ENCODE results near the gene HRCT1.

HRCT1 gene

DNA sequence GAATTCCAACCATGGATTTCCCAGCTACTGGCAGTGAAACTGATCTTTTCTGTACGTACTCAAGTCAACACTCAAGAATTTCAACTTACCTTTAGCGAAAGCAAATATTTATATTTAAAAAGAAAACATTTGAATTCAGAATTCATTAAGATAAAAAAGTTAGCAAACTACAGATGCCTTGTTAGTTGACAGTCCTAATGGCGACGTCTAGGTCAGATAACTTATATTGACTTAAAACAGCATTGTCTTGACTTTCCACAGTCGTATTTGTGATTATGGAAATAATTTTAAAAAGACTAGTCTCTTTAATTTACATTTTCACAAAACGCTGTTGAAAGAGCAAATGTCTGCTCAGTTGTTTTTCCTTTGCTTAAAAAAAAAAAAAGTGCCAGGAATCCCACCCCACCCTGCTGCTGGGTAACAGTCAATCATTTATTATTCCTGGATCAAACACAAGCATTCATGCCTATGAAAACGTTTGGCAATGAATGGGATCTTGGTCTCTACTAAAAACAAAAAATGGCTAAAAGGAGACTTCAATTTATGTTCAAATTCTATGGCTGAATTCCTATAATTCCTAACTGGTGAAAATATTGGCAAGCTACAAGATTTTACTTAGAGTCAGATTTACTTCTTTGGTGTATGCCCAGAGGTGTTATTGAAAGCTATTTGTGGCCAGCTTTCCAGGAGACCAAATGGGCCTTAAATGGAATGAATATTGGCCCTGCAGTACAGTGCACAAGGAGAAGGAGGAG, 29.9 kb downstream of the HRCT1 start:
- no peaks in the 10 kb centered on the region for H3K9me2 ChIP-seq (replicated peaks; ENCODE audit: insufficient read depth, low read length)
- no peak overlapping the region for H3K27ac ChIP-seq (ENCODE audit: low read depth, low read length)
- H3K27me3 ChIP-seq (ENCODE audit: low read length), result no peaks in the 10 kb centered on the region
- H3K36me3 ChIP-seq (ENCODE audit: low read length), result no peaks in the 10 kb centered on the region
- H3K9ac ChIP-seq (ENCODE audit: low read length), result no peak overlapping the region
- no peak overlapping the region for H2AFZ ChIP-seq (ENCODE audit: low read depth, low read length, severe bottlenecking)
- TF ChIP-seq EZH2phosphoT487 (conservative IDR thresholded peaks at IDR 0.05; ENCODE audit: low read length), result no peak
- TF ChIP-seq, protein P1, sequence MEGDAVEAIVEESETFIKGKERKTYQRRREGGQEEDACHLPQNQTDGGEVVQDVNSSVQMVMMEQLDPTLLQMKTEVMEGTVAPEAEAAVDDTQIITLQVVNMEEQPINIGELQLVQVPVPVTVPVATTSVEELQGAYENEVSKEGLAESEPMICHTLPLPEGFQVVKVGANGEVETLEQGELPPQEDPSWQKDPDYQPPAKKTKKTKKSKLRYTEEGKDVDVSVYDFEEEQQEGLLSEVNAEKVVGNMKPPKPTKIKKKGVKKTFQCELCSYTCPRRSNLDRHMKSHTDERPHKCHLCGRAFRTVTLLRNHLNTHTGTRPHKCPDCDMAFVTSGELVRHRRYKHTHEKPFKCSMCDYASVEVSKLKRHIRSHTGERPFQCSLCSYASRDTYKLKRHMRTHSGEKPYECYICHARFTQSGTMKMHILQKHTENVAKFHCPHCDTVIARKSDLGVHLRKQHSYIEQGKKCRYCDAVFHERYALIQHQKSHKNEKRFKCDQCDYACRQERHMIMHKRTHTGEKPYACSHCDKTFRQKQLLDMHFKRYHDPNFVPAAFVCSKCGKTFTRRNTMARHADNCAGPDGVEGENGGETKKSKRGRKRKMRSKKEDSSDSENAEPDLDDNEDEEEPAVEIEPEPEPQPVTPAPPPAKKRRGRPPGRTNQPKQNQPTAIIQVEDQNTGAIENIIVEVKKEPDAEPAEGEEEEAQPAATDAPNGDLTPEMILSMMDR (IDR thresholded peaks at IDR 0.05; ENCODE audit: insufficient read depth, low read length, poor library complexity, severe bottlenecking), result no peak
- no peaks in the 10 kb centered on the region for H3F3A ChIP-seq (ENCODE audit: insufficient read depth)
- H3K4me2 ChIP-seq (ENCODE audit: low read depth, low read length, poor library complexity, severe bottlenecking), result no peak overlapping the region
- H3K9me3 ChIP-seq (ENCODE audit: insufficient read depth, low read length), result no peaks in the 10 kb centered on the region
- H3K4me3 ChIP-seq (ENCODE audit: insufficient read depth, low read length, poor library complexity, severe bottlenecking), result no peak overlapping the region
- no peaks in the 10 kb centered on the region for H4K20me1 ChIP-seq (ENCODE audit: low read depth, low read length)
- H3K79me2 ChIP-seq (ENCODE audit: insufficient read depth, low read length), result no peaks in the 10 kb centered on the region

DNA sequence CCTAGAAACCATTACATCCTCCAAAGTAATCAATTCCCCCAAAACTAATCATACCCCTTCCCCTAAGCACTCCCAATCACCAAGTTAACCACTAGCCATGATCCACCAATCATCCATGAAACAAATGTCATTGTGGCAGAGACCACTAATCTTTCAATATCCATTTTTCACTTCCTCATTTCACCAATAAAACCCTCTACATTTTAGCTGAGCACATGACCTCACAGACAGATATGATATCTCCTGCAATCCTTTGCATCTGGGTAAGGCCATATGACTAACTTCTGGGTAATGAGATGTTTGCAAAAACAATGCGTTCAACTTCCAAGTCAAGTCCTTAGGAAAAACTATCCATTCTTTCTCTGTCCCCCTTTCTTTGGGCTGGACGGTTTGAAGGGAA, 31.2 kb downstream of the HRCT1 start:
- H2AFZ ChIP-seq (ENCODE audit: low read depth, low read length, severe bottlenecking), result no peak overlapping the region
- H3F3A ChIP-seq (ENCODE audit: insufficient read depth), result no peaks in the 10 kb centered on the region
- no peaks in the 10 kb centered on the region for H3K9me2 ChIP-seq (replicated peaks; ENCODE audit: insufficient read depth, low read length)
- no peak overlapping the region for H3K4me2 ChIP-seq (ENCODE audit: low read depth, low read length, poor library complexity, severe bottlenecking)
- no peaks in the 10 kb centered on the region for H3K36me3 ChIP-seq (ENCODE audit: low read length)
- H3K27ac ChIP-seq (ENCODE audit: low read depth, low read length), result no peak overlapping the region
- H4K20me1 ChIP-seq (ENCODE audit: low read depth, low read length), result no peaks in the 10 kb centered on the region
- no peak overlapping the region for H3K9ac ChIP-seq (ENCODE audit: low read length)
- H3K9me3 ChIP-seq (ENCODE audit: insufficient read depth, low read length), result no peaks in the 10 kb centered on the region
- no peaks in the 10 kb centered on the region for H3K27me3 ChIP-seq (ENCODE audit: low read length)
- H3K79me2 ChIP-seq (ENCODE audit: insufficient read depth, low read length), result no peaks in the 10 kb centered on the region
- H3K4me3 ChIP-seq (ENCODE audit: insufficient read depth, low read length, poor library complexity, severe bottlenecking), result no peak overlapping the region
- TF ChIP-seq, protein P1 (IDR thresholded peaks at IDR 0.05; ENCODE audit: insufficient read depth, low read length, poor library complexity, severe bottlenecking), result no peak
- TF ChIP-seq EZH2phosphoT487 (conservative IDR thresholded peaks at IDR 0.05; ENCODE audit: low read length), result no peak

DNA sequence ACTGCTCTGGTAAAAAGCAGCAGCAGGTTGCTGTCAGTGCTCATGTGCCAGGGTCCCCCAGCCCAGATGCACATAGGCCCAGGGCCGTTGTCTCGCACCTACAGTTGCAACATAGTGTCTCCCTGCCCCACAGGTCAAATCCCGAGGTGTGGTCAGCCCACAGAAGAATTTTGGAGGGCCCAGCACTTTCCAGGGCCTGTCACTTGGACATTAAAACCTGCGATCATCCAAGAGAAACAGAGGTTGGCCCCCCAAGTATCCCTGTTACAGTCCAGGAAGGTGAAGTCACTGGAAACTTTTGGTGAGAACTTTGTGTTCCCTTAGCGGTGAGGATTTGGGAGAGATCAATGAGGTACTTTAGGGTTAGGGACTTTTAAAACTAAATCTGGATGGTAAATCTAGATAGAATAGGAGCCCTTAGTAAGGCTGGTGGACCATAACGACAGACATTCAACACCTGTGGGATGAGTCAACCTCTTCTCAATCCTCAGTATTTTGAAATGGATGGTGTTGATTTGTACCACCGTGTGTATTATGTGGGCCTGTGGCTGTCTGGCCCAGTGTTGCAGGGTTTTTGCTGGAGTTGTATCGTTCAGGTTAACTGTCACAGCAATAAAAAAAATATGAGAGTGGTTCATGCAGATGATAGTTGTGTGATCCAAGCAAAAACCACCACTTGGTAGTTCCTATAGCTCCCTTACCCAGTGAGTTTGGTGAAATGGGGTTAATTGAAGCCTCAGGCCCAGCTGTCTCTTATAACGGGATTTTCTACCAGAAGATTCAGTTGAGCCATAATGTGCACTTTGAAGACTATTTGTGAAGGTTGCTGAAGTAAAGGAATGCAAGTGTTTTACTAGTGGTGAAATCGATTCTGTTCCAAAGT, 32.7 kb downstream of the HRCT1 start:
- Histone ChIP-seq H4K20me1 (ENCODE audit: low read depth, low read length) (no peaks in the 10 kb centered on the region), H3F3A (ENCODE audit: insufficient read depth) (no peaks in the 10 kb centered on the region), H3K9me3 (ENCODE audit: insufficient read depth, low read length) (no peaks in the 10 kb centered on the region), H3K4me3 (ENCODE audit: insufficient read depth, low read length, poor library complexity, severe bottlenecking) (no peak overlapping the region), H3K4me2 (ENCODE audit: low read depth, low read length, poor library complexity, severe bottlenecking) (no peak overlapping the region), H3K27me3 (ENCODE audit: low read length) (no peaks in the 10 kb centered on the region), H2AFZ (ENCODE audit: low read depth, low read length, severe bottlenecking) (no peak overlapping the region), H3K36me3 (ENCODE audit: low read length) (no peaks in the 10 kb centered on the region), H3K9me2 (replicated peaks; ENCODE audit: insufficient read depth, low read length) (no peaks in the 10 kb centered on the region), H3K79me2 (ENCODE audit: insufficient read depth, low read length) (no peaks in the 10 kb centered on the region), H3K27ac (ENCODE audit: low read depth, low read length) (no peak overlapping the region), H3K9ac (ENCODE audit: low read length) (no peak overlapping the region)
- TF ChIP-seq, protein P1 (IDR thresholded peaks at IDR 0.05; ENCODE audit: insufficient read depth, low read length, poor library complexity, severe bottlenecking), result no peak
- TF ChIP-seq EZH2phosphoT487 (conservative IDR thresholded peaks at IDR 0.05; ENCODE audit: low read length), result no peak
